Measurements from ENCODE around the gene VAMP2. TPM values are rescaled to one million over a fixed set of nuclear protein-coding genes. Genes with fewer than 3 reads are reported as not detected.

VAMP2 gene
- total and polyA plus RNA-seq, 9 of the 15 experiments (the other 6 are each of a cell fraction or from before 2014, with no cell fraction given), result 2.3 to 31.8 (median 6.0) TPM

- TF ChIP-seq DEAF1 (CRISPR knock-in tag; IDR thresholded peaks at IDR 0.05), result 0 out of 2 replicates have a peak, but pooled peaks have one; percentile 13
- no peak for TF ChIP-seq ZNF699 (CRISPR knock-in tag; IDR thresholded peaks at IDR 0.05; ENCODE audit: insufficient replicate concordance)
- TF ChIP-seq MXD1 (CRISPR knock-in tag; IDR thresholded peaks at IDR 0.05; ENCODE audit: borderline replicate concordance, poor library complexity, severe bottlenecking), result no peak
- no peak for TF ChIP-seq PBX2 (CRISPR knock-in tag; IDR thresholded peaks at IDR 0.05; ENCODE audit: low read depth)
- TF ChIP-seq PBX2 (tag; conservative IDR thresholded peaks at IDR 0.05; ENCODE audit: low read depth), result no peak
- no peak for TF ChIP-seq ZNF23 (CRISPR knock-in tag; IDR thresholded peaks at IDR 0.05)
- TF ChIP-seq MITF (IDR thresholded peaks at IDR 0.05), result no peak
- no peak for TF ChIP-seq ZNF280A (IDR thresholded peaks at IDR 0.05; ENCODE audit: low read depth, partially characterized antibody)
- peak; percentile 45 for TF ChIP-seq CREM (IDR thresholded peaks at IDR 0.05; ENCODE audit: low read depth)
- TF ChIP-seq RFX5 (IDR thresholded peaks at IDR 0.05; ENCODE audit: low read depth, low read length), result no peak
- TF ChIP-seq U2AF1 (optimal IDR thresholded peaks at IDR 0.05; ENCODE audit: low read depth, low read length), result no peak
- no peak for TF ChIP-seq SETDB1 (IDR thresholded peaks at IDR 0.05; ENCODE audit: low read length)
- no peak for TF ChIP-seq SFPQ (IDR thresholded peaks at IDR 0.05; ENCODE audit: low read depth, low read length)
- no peak for TF ChIP-seq ZFX (CRISPR knock-in tag; IDR thresholded peaks at IDR 0.05)
- TF ChIP-seq ILK (tag; IDR thresholded peaks at IDR 0.05; ENCODE audit: borderline replicate concordance, low read depth), result no peak
- TF ChIP-seq ZKSCAN1 (IDR thresholded peaks at IDR 0.05; ENCODE audit: low read depth, low read length), result no peak
These were observed 4.3 kb downstream of the VAMP2 start (continued) for GRCh38 chr17:8158267-8159031.
